Peyer's patch (tissue), 4 donors: ENCODE results near the gene PARVB. TPM values are rescaled to one million over a fixed set of nuclear protein-coding genes. Genes with fewer than 3 reads are reported as not detected.

ENCODE experiments used
- DNase-seq, 3 donors: peaks; one replicate each; pipeline ENCODE4 v3.0.0-alpha.2; 2017 to 2019
- H3K27ac ChIP-seq, 4 donors: fragments of 200-600 bp; sonication (generic); one replicate each; pipeline ENCODE4 v1.5.1; 2016 to 2019
- H3K27me3 ChIP-seq, 2 donors: fragments of 200-600 bp; sonication (generic); one replicate each; pipeline ENCODE4 v1.5.1; 2019
- H3K36me3 ChIP-seq, 3 donors: fragments of 200-600 bp; sonication (generic); one replicate each; pipeline ENCODE4 v1.5.1; 2016 to 2019
- H3K4me1 ChIP-seq, 4 donors: fragments of 200-600 bp; sonication (generic); one replicate each; pipeline ENCODE4 v1.5.1; 2016 to 2019
- H3K4me3 ChIP-seq, 4 donors: fragments of 200-600 bp; sonication (generic); 1 replicate in 3 of 4; 2 replicates in 1 of 4; pipeline ENCODE4 v1.5.1; 2016 to 2019; ENCODE audit warnings: mild to moderate bottlenecking in 1 of 4
- H3K9me3 ChIP-seq, 4 donors: fragments of 200-600 bp; sonication (generic); one replicate each; pipeline ENCODE4 v1.5.1; 2016 to 2019; ENCODE audit warnings: mild to moderate bottlenecking in 1 of 4
- POLR2A ChIP-seq, 2 donors: fragments of 450-650 bp; IDR thresholded peaks; one replicate each; pipeline ENCODE4 v1.5.1; 2017; ENCODE audit warnings: antibody characterized with exemption in 2 of 2, mild to moderate bottlenecking in 2 of 2, moderate library complexity in 2 of 2
- total RNA-seq, 4 donors: library from RNA; depleted of rRNA; stranded (reverse); fragments of >200 nt; gene quantifications; one replicate each; pipeline ENCODE4 v1.1.0, GENCODE V29; 2016
- TF ChIP-seq, protein P1 (sequence below), 6 experiments: fragments of 450-650 bp in 4 of 6; fragments of 200-600 bp in 2 of 6; sonication (generic) in 1 of 6; IDR thresholded peaks; one replicate each; pipeline ENCODE4 v1.5.1; 2017 to 2019; ENCODE audit warnings: antibody characterized with exemption in 6 of 6, mild to moderate bottlenecking in 3 of 6, moderate library complexity in 1 of 6

Gene PARVB
- total RNA-seq, 4 donors from 2014 or later, result 1.8 to 71.8 (median 7.7) TPM

DNA sequence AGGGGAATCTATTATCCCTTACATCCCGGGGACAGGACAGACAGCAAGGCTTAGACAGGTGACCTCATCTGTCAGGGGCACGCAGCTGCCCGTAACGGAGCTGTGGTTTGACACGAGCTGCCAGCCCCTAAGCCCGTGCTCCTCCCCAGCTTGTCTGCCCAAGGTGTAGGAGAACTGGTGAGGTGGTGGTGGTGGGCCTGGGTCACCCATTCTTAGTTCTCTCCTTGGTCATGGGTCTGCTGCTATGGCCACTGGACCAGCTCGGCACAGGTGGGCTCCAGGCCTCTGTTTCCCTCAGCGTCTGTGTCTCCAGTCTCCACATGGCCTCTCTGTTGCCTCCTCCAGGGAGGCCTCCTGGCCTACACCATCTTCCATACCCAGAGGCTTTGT lies 162.0 kb downstream of the PARVB start:
- no peak overlapping the region for H3K27ac ChIP-seq
- no peak for TF ChIP-seq POLR2A (IDR thresholded peaks at IDR 0.05)
- TF ChIP-seq, protein P1, sequence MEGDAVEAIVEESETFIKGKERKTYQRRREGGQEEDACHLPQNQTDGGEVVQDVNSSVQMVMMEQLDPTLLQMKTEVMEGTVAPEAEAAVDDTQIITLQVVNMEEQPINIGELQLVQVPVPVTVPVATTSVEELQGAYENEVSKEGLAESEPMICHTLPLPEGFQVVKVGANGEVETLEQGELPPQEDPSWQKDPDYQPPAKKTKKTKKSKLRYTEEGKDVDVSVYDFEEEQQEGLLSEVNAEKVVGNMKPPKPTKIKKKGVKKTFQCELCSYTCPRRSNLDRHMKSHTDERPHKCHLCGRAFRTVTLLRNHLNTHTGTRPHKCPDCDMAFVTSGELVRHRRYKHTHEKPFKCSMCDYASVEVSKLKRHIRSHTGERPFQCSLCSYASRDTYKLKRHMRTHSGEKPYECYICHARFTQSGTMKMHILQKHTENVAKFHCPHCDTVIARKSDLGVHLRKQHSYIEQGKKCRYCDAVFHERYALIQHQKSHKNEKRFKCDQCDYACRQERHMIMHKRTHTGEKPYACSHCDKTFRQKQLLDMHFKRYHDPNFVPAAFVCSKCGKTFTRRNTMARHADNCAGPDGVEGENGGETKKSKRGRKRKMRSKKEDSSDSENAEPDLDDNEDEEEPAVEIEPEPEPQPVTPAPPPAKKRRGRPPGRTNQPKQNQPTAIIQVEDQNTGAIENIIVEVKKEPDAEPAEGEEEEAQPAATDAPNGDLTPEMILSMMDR (IDR thresholded peaks at IDR 0.05), result no peak
- DNase-seq, result no peak
- H3K4me3 ChIP-seq, result no peak overlapping the region
- peaks cover 0 to 9% (median 0%) of the 10 kb centered on the region in 4 donors for H3K4me1 ChIP-seq
- H3K27me3 ChIP-seq, result no peaks in the 10 kb centered on the region
- no peaks in the 10 kb centered on the region for H3K9me3 ChIP-seq
- H3K36me3 ChIP-seq, result no peaks in the 10 kb centered on the region

DNA sequence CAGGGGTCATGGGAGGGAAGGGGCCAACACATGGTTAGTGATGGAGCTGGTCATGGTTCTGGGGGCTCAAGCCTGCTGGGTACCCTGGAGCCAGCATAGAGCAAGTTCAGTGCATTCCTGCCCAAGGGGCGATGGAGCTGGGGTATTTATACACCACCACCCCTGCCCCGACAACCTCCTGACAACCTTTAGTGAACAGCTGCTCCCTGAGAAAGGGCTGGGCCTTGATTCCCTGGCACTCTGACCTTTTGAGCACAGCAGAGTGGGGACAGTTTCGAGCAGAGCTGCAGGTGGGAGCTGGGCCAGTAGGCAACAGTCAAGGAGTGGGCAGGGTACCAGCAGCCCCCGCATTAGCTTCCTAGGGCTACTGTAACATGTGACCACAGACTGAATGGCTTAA lies 162.6 kb downstream of the PARVB start:
- no peak overlapping the region for H3K27ac ChIP-seq

DNA sequence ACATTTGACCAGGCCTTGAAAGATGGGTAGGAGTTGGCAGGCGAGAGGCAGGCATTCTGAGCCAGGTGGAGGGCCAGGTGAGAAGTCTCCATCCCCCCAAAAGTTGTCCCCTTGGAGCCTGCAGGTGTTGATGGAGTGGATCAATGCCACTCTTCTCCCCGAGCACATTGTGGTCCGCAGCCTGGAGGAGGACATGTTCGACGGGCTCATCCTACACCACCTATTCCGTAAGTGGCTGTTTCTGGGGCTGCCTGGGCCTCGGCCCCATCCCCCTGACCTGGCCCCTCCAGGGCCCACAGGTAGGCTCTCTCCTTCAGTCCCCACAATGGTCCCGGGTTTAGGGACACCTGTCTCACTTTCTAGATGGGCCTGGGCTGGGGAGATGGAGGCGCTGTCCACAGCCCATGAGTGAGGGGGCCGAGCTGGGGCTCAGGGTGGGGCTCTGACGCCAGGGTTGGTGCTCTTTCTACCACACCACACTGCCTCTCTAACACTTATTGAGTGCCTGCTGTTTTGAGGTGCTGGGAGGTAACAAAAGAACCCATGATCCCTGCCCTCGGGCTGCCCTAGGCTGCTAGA lies 163.6 kb downstream of the PARVB start:
- TF ChIP-seq, protein P1 (IDR thresholded peaks at IDR 0.05), result no peak
- no peak for TF ChIP-seq POLR2A (IDR thresholded peaks at IDR 0.05)
- peaks cover 0 to 8% (median 0%) of the 10 kb centered on the region in 4 donors for H3K4me1 ChIP-seq

More for the DNA sequence above, 162.6 kb downstream of the PARVB start:
- H3K4me3 ChIP-seq, result no peak overlapping the region
- TF ChIP-seq POLR2A (IDR thresholded peaks at IDR 0.05), result no peak
- TF ChIP-seq, protein P1 (IDR thresholded peaks at IDR 0.05), result no peak
- no peaks in the 10 kb centered on the region for H3K9me3 ChIP-seq
- peaks cover 0 to 9% (median 0%) of the 10 kb centered on the region in 4 donors for H3K4me1 ChIP-seq
- H3K27me3 ChIP-seq, result no peaks in the 10 kb centered on the region
- H3K36me3 ChIP-seq, result no peaks in the 10 kb centered on the region
- DNase-seq, result no peak

DNA sequence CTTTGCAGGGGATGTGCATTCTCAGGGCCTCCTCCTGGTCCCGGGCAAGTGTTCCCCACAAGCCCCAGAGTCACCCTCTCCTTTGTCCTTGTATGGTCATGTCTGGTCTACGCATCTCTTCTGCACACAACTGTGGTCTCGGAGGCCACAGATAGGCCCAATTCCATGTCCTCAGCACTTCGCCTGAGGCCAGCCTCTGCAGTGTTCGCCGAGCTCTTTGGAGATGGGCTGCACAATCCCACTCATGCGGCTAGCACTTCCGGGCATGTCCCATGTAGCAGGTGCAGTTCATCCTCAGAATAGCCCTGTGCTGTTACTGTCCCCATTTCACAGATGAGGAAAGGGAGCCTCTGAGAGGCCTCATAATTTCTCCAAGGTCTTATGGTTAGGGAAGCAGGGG lies 164.2 kb downstream of the PARVB start:
- no peak for TF ChIP-seq POLR2A (IDR thresholded peaks at IDR 0.05)
- TF ChIP-seq, protein P1 (IDR thresholded peaks at IDR 0.05), result no peak
- Histone ChIP-seq H3K36me3 (no peaks in the 10 kb centered on the region), H3K9me3 (no peaks in the 10 kb centered on the region), H3K4me1 (peaks cover 0 to 5% (median 0%) of the 10 kb centered on the region in 4 donors), H3K4me3 (no peak overlapping the region), H3K27me3 (no peaks in the 10 kb centered on the region), H3K27ac (no peak overlapping the region)
- DNase-seq, result no peak

More for the DNA sequence above, 163.6 kb downstream of the PARVB start:
- Histone ChIP-seq H3K36me3 (no peaks in the 10 kb centered on the region), H3K27ac (no peak overlapping the region), H3K9me3 (no peaks in the 10 kb centered on the region), H3K27me3 (no peaks in the 10 kb centered on the region), H3K4me3 (no peak overlapping the region)
- no peak for DNase-seq

DNA sequence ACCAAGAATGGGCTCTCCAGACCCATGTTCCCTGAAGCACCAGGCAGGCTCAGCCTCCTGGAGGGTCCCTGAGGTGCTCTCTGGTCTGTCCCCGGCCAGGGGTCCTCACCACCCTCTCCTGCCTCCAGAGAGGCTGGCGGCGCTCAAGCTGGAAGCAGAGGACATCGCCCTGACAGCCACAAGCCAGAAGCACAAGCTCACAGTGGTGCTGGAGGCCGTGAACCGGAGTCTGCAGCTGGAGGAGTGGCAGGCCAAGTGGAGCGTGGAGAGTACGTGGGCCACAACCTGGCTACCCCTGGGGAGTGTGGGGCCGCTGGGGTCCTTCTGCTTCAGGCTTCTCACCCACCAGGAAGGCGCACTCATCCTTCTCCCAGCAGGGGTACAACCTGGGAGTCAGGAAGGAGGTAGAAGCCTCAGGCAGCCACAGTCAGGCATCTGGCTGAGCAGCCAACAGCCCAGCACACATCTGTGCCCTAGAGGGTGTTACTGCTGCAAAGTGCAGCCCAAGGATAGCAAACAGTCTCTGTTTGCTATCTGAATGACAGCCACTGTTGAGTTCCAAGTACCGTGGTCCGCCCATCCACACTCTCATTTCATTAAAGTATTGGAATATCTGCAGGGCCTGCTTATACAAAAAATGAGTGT lies 165.0 kb downstream of the PARVB start:
- Histone ChIP-seq H3K4me3 (no peak overlapping the region), H3K27me3 (no peaks in the 10 kb centered on the region), H3K36me3 (no peaks in the 10 kb centered on the region), H3K27ac (no peak overlapping the region), H3K4me1 (peaks cover 0 to 5% (median 0%) of the 10 kb centered on the region in 4 donors), H3K9me3 (no peaks in the 10 kb centered on the region)
- DNase-seq, result peak in 1 of 3 donors; percentile 31
- no peak for TF ChIP-seq POLR2A (IDR thresholded peaks at IDR 0.05)
- TF ChIP-seq, protein P1 (IDR thresholded peaks at IDR 0.05), result no peak
